ENCODE measurements around the gene FSD2. TPM values are rescaled to one million over a fixed set of nuclear protein-coding genes. Genes with fewer than 3 reads are reported as not detected.

Gene FSD2
- total and polyA plus RNA-seq, 9 of the 15 experiments (the other 6 are each of a cell fraction or from before 2014, with no cell fraction given) = 0.01 to 0.06 TPM; not detected in 7

- TF ChIP-seq MBD1 (CRISPR knock-in tag; IDR thresholded peaks at IDR 0.05) (no peak), MTA1 (IDR thresholded peaks at IDR 0.05; ENCODE audit: borderline replicate concordance) (no peak), RBFOX2 (IDR thresholded peaks at IDR 0.05; ENCODE audit: low read depth, low read length) (peak; percentile 75), ZNF766 (CRISPR knock-in tag; conservative IDR thresholded peaks at IDR 0.05) (no peak), STAG1 (CRISPR knock-in tag; IDR thresholded peaks at IDR 0.05; ENCODE audit: borderline replicate concordance) (no peak), SREBF2 (CRISPR knock-in tag; IDR thresholded peaks at IDR 0.05) (no peak), CREB3 (tag; conservative IDR thresholded peaks at IDR 0.05; ENCODE audit: low read depth) (no peak), ZNF507 (tag; conservative IDR thresholded peaks at IDR 0.05) (no peak), ZNF511 (CRISPR knock-in tag; IDR thresholded peaks at IDR 0.05) (no peak), E2F6 (IDR thresholded peaks at IDR 0.05; ENCODE audit: borderline replicate concordance in 1 of 2, extremely low read depth in 1 of 2, insufficient read depth in 1 of 2, insufficient read length in 1 of 2, low read depth in 1 of 2, low read length in 1 of 2, poor library complexity in 1 of 2, severe bottlenecking in 1 of 2) (peak in 1 of 2 experiments; percentile 36), ZBTB11 (CRISPR knock-in tag; IDR thresholded peaks at IDR 0.05) (no peak), PPARD (CRISPR knock-in tag; IDR thresholded peaks at IDR 0.05) (no peak), CHD1 (IDR thresholded peaks at IDR 0.05; ENCODE audit: low read length) (peak; percentile 46), NCOR1 (IDR thresholded peaks at IDR 0.05) (no peak), ZNF668 (CRISPR knock-in tag; IDR thresholded peaks at IDR 0.05) (no peak), GTF2A2 (tag; IDR thresholded peaks at IDR 0.05) (no peak), RB1 (IDR thresholded peaks at IDR 0.05; ENCODE audit: low read depth) (peak; percentile 56), GTF2E2 (tag; IDR thresholded peaks at IDR 0.05) (no peak; the same call in 1 of the 2 replicates), MCM7 (IDR thresholded peaks at IDR 0.05) (no peak), MCM3 (IDR thresholded peaks at IDR 0.05) (no peak)
Measured at GRCh38 chr15:82810061-82810889, 4.4 kb upstream of the FSD2 start (continued).
